Brain microvascular endothelial cell (primary cell): ENCODE data around the gene NKAIN4.

ENCODE experiments used
- DNase-seq: peaks from one replicate; pipeline ENCODE4 v3.0.0-alpha.2; 2020
- H3K27ac ChIP-seq: fragments of 250-450 bp; sonication (Bioruptor Pico); 2 replicates; pipeline ENCODE4 v1.5.1; 2020; ENCODE audit warnings: mild to moderate bottlenecking, moderate library complexity
- H3K27me3 ChIP-seq: fragments of 250-450 bp; sonication (Bioruptor Pico); replicated peaks from 2 replicates; pipeline ENCODE4 v1.5.1; 2020; ENCODE audit warnings: mild to moderate bottlenecking
- H3K36me3 ChIP-seq: fragments of 250-450 bp; sonication (Bioruptor Pico); replicated peaks from 2 replicates; pipeline ENCODE4 v1.5.1; 2020; ENCODE audit warnings: mild to moderate bottlenecking
- H3K4me3 ChIP-seq: 2 replicates; pipeline ENCODE4 v1.5.1; 2011; ENCODE audit warnings: low read depth, mild to moderate bottlenecking, control low read depth, low read length, moderate library complexity
- in situ Hi-C: cut with HindIII; loops from 2 replicates; pipeline ENCODE4 v1.10.0; 2017; ENCODE audit warnings: low sequenced_read_pairs, low pct_ligation_motif_present
- TF ChIP-seq, protein P1 (sequence below): IDR thresholded peaks from 2 replicates; pipeline ENCODE4 v1.5.1; 2011; ENCODE audit warnings: low read depth, mild to moderate bottlenecking, moderate library complexity, low read length, control low read depth, inconsistent platforms; ENCODE audit errors: missing control alignments

Gene NKAIN4

DNA sequence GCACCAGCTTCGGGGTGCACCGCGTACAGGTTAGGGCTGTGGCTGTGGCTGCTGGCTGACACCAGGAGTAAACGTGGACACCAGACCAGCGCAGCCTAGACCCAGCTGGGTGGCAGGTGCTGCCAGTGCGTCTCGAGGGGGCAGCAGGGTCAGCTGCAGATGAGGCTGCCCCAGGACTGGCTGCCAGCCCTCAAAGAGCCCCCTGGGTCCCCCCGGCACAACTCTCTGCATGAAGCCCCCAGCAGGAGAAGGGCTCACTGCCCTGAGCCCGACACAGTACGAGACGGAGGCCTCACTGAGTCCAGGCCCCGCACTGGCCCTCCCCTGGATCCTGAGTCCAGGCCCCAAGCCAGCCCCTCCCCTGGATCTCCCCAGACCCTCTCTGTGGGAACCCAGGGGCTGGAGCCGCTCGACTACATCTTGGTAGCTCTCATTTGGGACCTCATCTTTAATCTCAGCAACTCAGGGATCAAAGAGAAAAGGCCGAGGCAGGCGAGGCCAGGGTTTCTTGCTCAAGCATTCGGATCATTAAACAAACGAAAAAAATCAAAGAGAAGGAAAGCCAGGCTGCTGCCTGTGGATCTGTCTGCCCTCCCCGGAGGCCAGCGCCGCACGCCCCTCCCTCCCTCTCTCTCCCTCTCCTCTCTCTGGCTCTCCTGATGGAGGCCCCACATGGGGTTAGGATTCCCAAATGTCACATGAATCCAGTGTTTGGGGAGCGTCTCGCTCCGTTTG lies 7.0 kb upstream of the NKAIN4 start:
- peaks cover 44% of the 10 kb centered on the region for H3K27me3 ChIP-seq
- no peak overlapping the region for H3K27ac ChIP-seq
- H3K36me3 ChIP-seq = no peaks in the 10 kb centered on the region
- TF ChIP-seq, protein P1, sequence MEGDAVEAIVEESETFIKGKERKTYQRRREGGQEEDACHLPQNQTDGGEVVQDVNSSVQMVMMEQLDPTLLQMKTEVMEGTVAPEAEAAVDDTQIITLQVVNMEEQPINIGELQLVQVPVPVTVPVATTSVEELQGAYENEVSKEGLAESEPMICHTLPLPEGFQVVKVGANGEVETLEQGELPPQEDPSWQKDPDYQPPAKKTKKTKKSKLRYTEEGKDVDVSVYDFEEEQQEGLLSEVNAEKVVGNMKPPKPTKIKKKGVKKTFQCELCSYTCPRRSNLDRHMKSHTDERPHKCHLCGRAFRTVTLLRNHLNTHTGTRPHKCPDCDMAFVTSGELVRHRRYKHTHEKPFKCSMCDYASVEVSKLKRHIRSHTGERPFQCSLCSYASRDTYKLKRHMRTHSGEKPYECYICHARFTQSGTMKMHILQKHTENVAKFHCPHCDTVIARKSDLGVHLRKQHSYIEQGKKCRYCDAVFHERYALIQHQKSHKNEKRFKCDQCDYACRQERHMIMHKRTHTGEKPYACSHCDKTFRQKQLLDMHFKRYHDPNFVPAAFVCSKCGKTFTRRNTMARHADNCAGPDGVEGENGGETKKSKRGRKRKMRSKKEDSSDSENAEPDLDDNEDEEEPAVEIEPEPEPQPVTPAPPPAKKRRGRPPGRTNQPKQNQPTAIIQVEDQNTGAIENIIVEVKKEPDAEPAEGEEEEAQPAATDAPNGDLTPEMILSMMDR = no peak
- in situ Hi-C loops = no loop called here
- H3K4me3 ChIP-seq = no peak overlapping the region
- no peak for DNase-seq

DNA sequence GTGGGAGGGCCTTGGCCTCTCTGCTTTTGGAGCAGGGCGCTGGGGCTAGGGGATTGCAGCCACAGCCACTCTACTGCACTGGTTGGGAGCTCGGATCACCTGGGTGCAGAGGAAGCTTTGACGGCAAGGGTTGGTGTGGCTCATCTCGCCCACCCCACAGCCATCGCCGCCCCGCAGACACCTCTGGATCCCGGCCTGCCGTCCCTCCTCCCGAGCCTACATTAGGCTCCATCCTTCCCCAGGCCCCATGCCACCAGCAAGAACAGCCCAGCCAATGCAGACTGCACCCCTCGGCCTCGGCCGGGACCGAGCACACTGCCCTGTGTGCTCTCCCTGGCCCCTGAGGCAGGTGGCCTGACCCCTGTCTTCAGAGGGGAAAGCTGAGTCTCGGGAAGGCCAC lies 6.3 kb upstream of the NKAIN4 start:
- in situ Hi-C loops = no loop called here
- H3K27ac ChIP-seq = no peak overlapping the region
- DNase-seq = no peak
- H3K4me3 ChIP-seq = no peak overlapping the region
- no peaks in the 10 kb centered on the region for H3K36me3 ChIP-seq
- TF ChIP-seq, protein P1 = no peak
- peaks cover 41% of the 10 kb centered on the region for H3K27me3 ChIP-seq

DNA sequence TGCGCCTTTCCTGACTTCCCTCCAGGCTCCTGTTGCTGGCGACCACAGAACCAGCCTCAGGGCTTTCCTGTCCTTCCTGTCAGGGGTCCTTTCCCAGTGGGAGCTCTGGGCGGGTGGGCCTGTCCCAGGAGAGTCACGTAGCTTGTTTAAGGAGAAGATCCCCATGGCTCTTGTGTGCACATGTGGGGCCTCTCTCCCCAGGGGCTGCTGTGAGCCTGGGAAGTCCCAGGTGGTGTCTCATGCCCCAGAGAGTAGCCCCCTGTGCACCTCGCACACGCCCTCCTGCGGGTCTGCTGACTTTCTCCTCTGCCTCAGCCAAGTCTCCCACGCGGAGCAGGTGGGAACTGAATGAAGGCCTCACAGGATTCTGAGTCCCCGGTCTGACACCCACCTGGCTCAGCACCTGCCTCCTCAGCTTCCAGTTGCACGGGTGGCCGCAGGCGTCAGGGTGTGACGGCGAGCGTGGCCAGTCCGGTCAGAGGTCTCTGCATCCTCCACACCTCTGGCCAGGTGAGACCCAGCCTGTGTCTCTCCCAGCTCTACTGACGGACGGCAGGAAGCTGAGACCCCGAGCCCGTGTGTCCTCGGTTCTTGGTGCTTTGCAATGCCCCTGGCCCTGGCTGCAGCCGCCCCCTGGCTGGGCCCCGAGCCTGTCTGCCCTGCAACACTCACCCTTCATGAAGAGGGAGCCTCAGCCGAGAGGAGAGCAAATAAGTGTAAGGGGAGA lies 5.6 kb upstream of the NKAIN4 start:
- in situ Hi-C loops = no loop called here
- no peak for DNase-seq
- Histone ChIP-seq H3K36me3 (no peaks in the 10 kb centered on the region), H3K27me3 (peaks cover 44% of the 10 kb centered on the region), H3K4me3 (no peak overlapping the region), H3K27ac (no peak overlapping the region)
- TF ChIP-seq, protein P1 = no peak

DNA sequence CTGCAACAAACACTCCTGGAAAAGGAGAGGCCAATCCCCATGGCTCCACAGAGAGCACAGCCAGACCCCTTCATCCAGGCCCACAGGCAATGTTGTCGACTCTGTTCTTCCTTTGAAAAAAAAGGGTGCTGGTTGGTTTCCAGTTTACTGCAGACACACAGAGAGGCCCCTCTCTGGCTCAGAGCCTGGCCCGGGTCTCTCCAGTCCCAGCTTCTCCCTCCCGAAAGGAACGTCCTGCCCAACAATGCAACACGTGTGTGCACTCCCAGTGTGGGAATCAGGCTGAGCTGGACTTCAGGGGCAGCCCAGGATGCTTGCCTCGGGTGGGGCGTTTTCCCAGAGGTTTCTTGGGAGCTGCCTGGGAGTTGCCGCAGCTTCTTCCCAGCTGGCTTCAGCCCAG lies 4.5 kb upstream of the NKAIN4 start:
- Histone ChIP-seq H3K4me3 (no peak overlapping the region), H3K27ac (no peak overlapping the region), H3K36me3 (no peaks in the 10 kb centered on the region), H3K27me3 (peaks cover 49% of the 10 kb centered on the region)
- in situ Hi-C loops = no loop called here
- DNase-seq = no peak
- TF ChIP-seq, protein P1 = no peak

DNA sequence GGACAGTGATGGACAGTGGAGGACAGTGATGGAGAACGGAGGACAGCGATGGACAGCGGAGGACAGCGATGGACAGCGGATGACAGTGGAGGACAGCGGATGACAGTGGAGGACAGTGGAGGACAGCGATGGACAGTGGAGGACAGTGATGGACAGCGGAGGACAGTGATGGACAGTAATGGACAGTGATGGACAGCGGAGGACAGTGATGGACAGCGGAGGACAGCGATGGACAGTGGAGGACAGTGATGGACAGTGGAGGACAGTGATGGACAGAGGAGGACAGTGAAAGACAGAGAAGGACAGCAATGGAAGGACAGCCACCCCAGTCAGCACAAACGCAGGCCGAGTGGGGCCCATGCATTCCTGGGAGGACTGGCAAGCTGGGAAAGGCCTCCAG lies 3.4 kb upstream of the NKAIN4 start:
- in situ Hi-C loops = no loop called here
- peaks cover 55% of the 10 kb centered on the region for H3K27me3 ChIP-seq
- H3K36me3 ChIP-seq = no peaks in the 10 kb centered on the region
- H3K4me3 ChIP-seq = no peak overlapping the region
- no peak overlapping the region for H3K27ac ChIP-seq
- TF ChIP-seq, protein P1 = no peak
- DNase-seq = no peak

DNA sequence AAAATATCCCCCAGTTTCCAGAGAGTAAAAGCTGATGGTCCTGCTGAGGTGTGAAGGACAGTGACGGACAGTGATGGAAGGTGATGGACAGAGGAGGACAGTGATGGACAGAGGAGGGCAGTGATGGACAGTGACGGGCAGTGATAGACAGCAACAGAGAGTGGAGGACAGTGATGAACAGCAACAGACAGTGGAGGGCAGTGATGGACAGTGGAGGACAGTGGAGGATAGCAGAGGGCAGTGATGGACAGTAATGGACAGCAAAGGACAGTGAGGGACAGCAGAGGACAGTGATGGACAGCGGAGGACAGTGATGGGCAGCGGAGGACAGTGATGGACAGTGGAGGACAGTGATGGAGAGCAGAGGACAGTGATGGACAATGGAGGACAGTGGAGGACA lies 2.7 kb upstream of the NKAIN4 start:
- no peak for DNase-seq
- Histone ChIP-seq H3K27me3 (peaks cover 56% of the 10 kb centered on the region), H3K36me3 (no peaks in the 10 kb centered on the region), H3K27ac (no peak overlapping the region), H3K4me3 (no peak overlapping the region)
- TF ChIP-seq, protein P1 = no peak
- in situ Hi-C loops = no loop called here
